Testis (tissue), 3 donors: Measurements from ENCODE around the gene TEAD3. TPM values are rescaled to one million over a fixed set of nuclear protein-coding genes. Genes with fewer than 3 reads are reported as not detected.
"Not testable (repeated sequence)": the region's sequence is repeated elsewhere in the genome, so short reads cannot be mapped to it uniquely, and the experiment has no call there.

ENCODE experiments used
- DNase-seq: peaks from one replicate; pipeline ENCODE4 v3.0.0-alpha.2; 2019
- H3K27ac ChIP-seq, 2 donors: fragments of 200-600 bp; sonication (generic); one replicate each; pipeline ENCODE4 v1.5.1; 2019
- H3K27me3 ChIP-seq: fragments of 200-600 bp; sonication (generic); one replicate; pipeline ENCODE4 v1.5.1; 2019
- H3K36me3 ChIP-seq: fragments of 200-600 bp; sonication (generic); one replicate; pipeline ENCODE4 v1.5.1; 2017; ENCODE audit warnings: low read depth; ENCODE audit errors: missing control alignments
- H3K4me1 ChIP-seq: fragments of 200-600 bp; sonication (generic); one replicate; pipeline ENCODE4 v1.5.1; 2019
- H3K4me3 ChIP-seq, 2 donors: fragments of 200-600 bp; sonication (generic); one replicate each; pipeline ENCODE4 v1.5.1; 2017 to 2019
- H3K9me3 ChIP-seq: fragments of 200-600 bp; sonication (generic); one replicate; pipeline ENCODE4 v1.5.1; 2017
- POLR2A ChIP-seq: fragments of 450-650 bp; IDR thresholded peaks from one replicate; pipeline ENCODE4 v1.6.1; 2017; ENCODE audit warnings: antibody characterized with exemption, mild to moderate bottlenecking, moderate library complexity
- WGBS, 2 donors: methylation state at CpG; one replicate each; pipeline ENCODE4 v1.1.5; 2018; 5-methylcytosine and 5-hydroxymethylcytosine counted together
- intact Hi-C: fragments of 100-400 bp; cut with DNase I; formaldehyde crosslinking; loops from one replicate; pipeline ENCODE4 v1.15.1; 2023; ENCODE audit warnings: low total_unique reads
- polyA plus RNA-seq: library from polyadenylated mRNA; stranded (reverse); fragments of 350-450 nt; fragmentation: Illumina TruSeq; extraction: RNeasy Lipid Tissue Mini Kit (QIAGEN cat#74804); gene quantifications from one replicate; pipeline ENCODE4 v1.2.3, GENCODE V29; 2014; ENCODE audit warnings: low read depth, low replicate concordance; ENCODE audit not compliant: insufficient read depth
- total RNA-seq, 2 donors: library from RNA; depleted of rRNA; stranded (reverse); fragments of >200 nt; gene quantifications; one replicate each; pipeline ENCODE4 v1.2.3, GENCODE V29; 2016
- TF ChIP-seq, protein P1 (sequence below), 3 experiments: fragments of 450-650 bp in 2 of 3; fragments of 200-600 bp in 1 of 3; sonication (generic) in 1 of 3; IDR thresholded peaks; one replicate each; pipeline ENCODE4 v1.5.1; 2016 to 2019; ENCODE audit warnings: antibody characterized with exemption in 3 of 3, mild to moderate bottlenecking in 2 of 3, moderate library complexity in 1 of 3

The TEAD3 gene
- total and polyA plus RNA-seq, 3 donors from 2014 or later, result 10.6 to 17.8 (median 16.2) TPM

- no peak for DNase-seq
- no peak for TF ChIP-seq POLR2A
- TF ChIP-seq, protein P1, sequence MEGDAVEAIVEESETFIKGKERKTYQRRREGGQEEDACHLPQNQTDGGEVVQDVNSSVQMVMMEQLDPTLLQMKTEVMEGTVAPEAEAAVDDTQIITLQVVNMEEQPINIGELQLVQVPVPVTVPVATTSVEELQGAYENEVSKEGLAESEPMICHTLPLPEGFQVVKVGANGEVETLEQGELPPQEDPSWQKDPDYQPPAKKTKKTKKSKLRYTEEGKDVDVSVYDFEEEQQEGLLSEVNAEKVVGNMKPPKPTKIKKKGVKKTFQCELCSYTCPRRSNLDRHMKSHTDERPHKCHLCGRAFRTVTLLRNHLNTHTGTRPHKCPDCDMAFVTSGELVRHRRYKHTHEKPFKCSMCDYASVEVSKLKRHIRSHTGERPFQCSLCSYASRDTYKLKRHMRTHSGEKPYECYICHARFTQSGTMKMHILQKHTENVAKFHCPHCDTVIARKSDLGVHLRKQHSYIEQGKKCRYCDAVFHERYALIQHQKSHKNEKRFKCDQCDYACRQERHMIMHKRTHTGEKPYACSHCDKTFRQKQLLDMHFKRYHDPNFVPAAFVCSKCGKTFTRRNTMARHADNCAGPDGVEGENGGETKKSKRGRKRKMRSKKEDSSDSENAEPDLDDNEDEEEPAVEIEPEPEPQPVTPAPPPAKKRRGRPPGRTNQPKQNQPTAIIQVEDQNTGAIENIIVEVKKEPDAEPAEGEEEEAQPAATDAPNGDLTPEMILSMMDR (IDR thresholded peaks at IDR 0.05), result no peak
- no peaks in the 10 kb centered on the region for H3K27me3 ChIP-seq
- intact Hi-C loops, result no loop called here
- WGBS, 2 donors, result 85 to 97% methylated on average over 6 to 8 of the region's 8 CpGs
- H3K27ac ChIP-seq, result no peak overlapping the region
- H3K4me1 ChIP-seq, result no peaks in the 10 kb centered on the region
- H3K36me3 ChIP-seq, result no peaks in the 10 kb centered on the region
- no peak overlapping the region for H3K4me3 ChIP-seq
- H3K9me3 ChIP-seq, result no peaks in the 10 kb centered on the region
Measured at GRCh38 chr6:35436071-35436857, 60.6 kb downstream of the TEAD3 start.

DNA sequence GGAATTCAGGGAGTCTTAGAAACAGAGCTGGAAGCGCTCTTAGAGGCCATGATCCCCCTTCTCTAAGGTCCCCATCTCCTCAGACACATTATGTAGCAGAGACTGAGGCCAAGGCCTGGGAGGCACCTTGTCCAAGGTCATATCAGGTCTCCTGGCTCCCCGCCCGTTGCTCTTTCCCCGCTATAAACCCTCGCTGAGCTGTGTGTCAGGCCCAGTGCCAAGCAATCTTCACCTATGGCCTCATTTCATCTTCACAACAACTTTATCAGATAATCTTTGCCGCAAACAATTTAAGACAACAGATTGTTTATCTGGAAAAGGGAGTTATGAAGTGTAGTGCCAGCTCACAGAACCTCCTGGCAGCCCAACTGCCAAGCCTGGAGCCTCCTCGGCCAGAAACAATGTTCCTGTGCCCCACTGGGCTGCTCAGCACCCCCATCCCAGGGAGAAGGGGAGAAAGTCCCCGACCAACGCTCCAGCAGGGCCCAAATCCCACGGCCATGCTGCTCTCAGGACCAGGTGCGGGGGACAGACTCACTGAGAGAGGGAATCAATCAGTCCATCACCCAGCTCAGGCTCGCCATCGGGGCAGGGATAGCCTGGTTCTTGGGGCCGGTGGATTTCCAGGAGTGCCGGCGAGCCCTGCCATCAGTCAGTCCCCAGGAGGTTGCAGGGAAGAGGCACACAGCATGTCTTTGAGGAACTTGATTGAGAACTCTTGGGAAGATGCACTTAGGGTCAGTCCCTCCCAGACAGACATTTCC, 61.6 kb downstream of the TEAD3 start:
- Histone ChIP-seq H3K27ac (no peak overlapping the region), H3K4me3 (no peak overlapping the region), H3K27me3 (no peaks in the 10 kb centered on the region), H3K9me3 (no peaks in the 10 kb centered on the region), H3K4me1 (no peaks in the 10 kb centered on the region), H3K36me3 (no peaks in the 10 kb centered on the region)
- no peak for TF ChIP-seq POLR2A
- TF ChIP-seq, protein P1 (IDR thresholded peaks at IDR 0.05), result no peak
- no peak for DNase-seq
- intact Hi-C loops, result no loop called here
- 71 to 72% methylated on average over 12 to 16 of the region's 16 CpGs for WGBS, 2 donors

DNA sequence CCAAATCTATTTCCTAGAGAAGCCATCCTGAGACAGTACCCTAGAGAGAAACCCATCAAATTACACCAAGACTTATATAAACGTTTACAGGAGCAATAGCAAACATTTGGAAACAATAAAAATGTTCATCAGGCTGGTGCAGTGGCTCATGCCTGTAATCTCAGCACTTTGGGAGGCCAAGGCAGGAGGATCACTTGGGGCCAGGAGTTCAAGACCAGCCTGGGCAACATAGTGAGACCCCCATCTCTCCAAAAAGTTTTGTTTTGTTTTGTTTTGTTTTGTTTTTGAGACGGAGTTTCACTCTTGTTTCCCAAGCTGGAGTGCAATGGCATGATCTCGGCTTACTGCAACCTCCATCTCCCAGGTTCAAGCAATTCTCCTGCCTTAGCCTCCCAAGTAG, 64.2 kb downstream of the TEAD3 start:
- intact Hi-C loops, H3K4me3 ChIP-seq, H3K9me3 ChIP-seq, DNase-seq, H3K27me3 ChIP-seq, H3K36me3 ChIP-seq, H3K27ac ChIP-seq, H3K4me1 ChIP-seq: not testable (repeated sequence)
- 73 to 82% methylated on average over 3 of the region's 3 CpGs for WGBS, 2 donors

DNA sequence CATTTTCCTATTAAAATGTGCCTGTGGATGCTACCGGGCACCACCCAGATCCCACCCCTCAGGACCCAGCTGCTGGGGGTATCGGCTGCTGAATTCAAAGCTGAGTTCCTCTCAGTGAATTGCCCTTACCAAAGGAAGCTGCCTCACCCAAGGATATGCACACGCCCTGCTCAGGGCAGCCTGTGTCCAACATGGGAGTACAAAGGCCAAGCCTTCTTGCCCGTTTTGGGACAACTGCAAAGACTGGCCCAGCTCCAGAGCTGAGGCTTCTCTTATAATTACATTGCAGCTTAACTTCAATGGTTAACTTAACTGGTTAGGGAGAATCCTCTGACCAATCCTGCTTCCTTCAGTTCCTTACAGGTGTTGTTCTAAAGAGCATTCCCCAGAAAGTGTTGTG, 64.6 kb downstream of the TEAD3 start:
- no peak overlapping the region for H3K27ac ChIP-seq
- no peaks in the 10 kb centered on the region for H3K36me3 ChIP-seq
- no peak for TF ChIP-seq POLR2A
- TF ChIP-seq, protein P1 (IDR thresholded peaks at IDR 0.05), result no peak
- 69 to 70% methylated on average over 4 of the region's 4 CpGs for WGBS, 2 donors
- H3K27me3 ChIP-seq, result no peaks in the 10 kb centered on the region
- H3K4me1 ChIP-seq, result no peaks in the 10 kb centered on the region
- intact Hi-C loops, result no loop called here
- no peak overlapping the region for H3K4me3 ChIP-seq
- no peak for DNase-seq
- H3K9me3 ChIP-seq, result no peaks in the 10 kb centered on the region

DNA sequence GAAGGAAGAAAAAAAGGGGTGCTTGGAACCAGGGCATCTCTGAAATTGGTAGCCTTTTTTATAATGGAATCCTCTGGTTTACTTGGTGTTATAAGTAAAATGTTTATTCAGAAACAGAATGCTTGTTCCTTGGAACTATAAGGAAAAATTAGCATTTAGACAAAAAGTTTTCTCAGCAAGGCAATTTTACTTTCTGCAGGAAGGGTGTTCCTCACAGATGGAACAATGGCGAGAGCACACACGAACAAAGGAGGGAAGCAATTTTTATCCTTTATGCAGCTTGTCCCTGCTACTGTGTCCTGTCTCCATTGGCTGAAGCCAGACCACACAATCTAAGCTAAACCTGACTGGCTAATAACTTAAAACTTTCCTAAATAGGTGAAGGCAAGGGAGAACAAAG, 67.4 kb downstream of the TEAD3 start:
- TF ChIP-seq, protein P1 (IDR thresholded peaks at IDR 0.05), result no peak
- no peak for TF ChIP-seq POLR2A
- intact Hi-C loops, result no loop called here
- DNase-seq, result no peak
- Histone ChIP-seq H3K27me3 (no peaks in the 10 kb centered on the region), H3K27ac (no peak overlapping the region), H3K9me3 (no peaks in the 10 kb centered on the region), H3K4me1 (no peaks in the 10 kb centered on the region), H3K4me3 (no peak overlapping the region), H3K36me3 (no peaks in the 10 kb centered on the region)
- WGBS, 2 donors, result 84 to 95% methylated on average over 2 of the region's 2 CpGs
